AG08396 (cell line): ENCODE data around the gene TNFRSF6B.

ENCODE experiments used
- DNase-seq: peaks from one replicate; pipeline ENCODE4 v3.0.0; 2012; ENCODE audit warnings: low spot score, mixed read lengths

Gene TNFRSF6B

DNA sequence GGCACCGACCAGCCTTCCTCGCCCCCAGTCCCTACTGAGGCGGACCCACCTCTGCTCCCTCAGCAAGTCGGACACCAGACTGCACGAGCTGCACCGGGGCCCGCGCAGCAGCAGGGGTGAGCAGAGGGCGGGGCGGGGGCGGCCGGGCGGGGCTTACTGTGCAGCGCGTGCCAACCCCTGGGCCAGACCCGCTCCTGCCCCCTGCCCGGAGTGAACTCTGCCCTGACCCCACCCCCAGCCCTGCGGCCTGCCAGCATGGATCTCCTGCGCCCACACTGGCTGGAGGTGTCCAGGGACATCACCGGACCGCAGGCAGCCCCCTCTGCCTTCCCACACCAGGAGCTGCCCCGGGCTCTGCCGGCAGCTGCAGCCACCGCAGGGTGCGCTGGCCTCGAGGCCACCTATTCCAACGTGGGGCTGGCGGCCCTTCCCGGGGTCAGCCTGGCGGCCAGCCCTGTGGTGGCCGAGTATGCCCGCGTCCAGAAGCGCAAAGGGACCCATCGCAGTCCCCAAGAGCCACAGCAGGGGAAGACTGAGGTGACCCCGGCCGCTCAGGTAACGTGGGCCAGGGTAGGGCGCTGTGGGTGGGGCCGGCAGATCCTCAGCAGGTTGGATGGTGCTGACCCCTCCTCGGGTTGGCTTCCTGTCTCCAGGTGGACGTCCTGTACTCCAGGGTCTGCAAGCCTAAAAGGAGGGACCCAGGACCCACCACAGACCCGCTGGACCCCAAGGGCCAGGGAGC is 41.7 kb downstream of the TNFRSF6B start:
- no peak for DNase-seq

GRCh38 chr20:63738687-63739129 is 42.3 kb downstream of the TNFRSF6B start:
- DNase-seq, result no peak

GRCh38 chr20:63739130-63740069 is 42.9 kb downstream of the TNFRSF6B start, which contains the start of gene SLC2A4RG:
SLC2A4RG (plus strand) TSS chr20:63739776; CDS start chr20:63739913, 137 bp downstream.
- peak; percentile 99 for DNase-seq

DNA sequence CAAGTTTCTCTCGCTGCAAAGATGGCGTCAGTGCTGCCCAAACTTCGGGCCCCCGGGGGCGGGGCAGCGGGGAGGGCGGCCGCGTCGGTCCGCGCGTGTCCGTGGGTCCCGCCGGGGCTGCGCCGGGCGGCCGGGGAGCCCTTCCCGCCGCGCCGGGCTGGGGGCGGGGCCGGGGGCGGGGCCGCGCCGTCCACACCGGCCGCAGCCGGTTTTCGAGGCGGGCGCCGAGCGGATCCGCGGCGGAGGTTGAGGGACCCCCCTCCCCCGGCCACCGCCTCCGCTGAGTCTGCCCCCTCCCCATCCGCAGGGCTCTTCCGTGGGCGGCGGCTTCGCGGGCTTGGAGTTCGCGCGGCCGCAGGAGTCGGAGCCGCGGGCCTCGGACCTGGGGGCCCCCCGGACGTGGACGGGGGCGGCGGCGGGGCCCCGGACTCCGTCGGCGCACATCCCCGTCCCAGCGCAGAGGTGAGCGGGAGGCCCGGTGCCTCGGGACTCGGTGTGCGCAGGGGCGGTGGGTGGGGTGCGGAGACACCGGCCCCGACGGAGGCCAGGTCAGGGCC is 43.7 kb downstream of the TNFRSF6B start:
- DNase-seq, result peak; percentile 85

DNA sequence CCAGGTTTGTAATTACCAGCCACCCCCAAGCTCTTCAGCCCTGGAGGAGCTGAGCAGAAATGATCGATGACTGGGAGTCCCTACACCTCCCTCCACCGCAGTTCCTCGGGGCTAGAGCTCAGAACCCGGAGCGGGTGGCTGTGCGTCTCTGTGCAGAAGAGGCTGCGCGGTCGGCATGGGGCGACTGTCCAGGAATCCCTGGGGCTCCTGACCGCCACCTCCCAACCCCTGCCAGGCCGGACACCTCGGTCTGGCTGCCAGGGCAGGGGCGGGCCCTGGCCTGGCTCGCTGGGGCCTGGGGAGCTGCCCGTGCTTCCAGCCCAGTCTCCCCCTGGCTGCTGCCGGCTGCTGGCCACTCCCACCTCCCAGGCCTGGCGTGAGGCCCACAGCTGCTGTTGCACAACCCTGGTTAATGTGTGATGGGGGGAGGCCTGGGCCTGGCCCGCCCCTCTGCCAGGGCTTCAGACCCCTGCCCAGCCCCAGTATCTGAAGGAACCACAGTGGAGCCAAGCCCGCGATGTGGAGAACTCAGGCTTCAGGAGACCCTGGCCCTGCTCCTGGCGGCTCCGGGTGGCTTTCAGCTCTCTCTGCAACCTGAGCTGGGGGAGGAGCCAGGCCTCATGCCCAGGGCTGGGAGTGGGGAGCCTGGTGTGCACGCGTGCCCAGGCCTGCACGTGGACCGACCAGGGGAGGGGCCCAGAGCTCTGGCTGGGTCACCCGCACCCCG is 44.3 kb downstream of the TNFRSF6B start:
- peak; percentile 97 for DNase-seq

DNA sequence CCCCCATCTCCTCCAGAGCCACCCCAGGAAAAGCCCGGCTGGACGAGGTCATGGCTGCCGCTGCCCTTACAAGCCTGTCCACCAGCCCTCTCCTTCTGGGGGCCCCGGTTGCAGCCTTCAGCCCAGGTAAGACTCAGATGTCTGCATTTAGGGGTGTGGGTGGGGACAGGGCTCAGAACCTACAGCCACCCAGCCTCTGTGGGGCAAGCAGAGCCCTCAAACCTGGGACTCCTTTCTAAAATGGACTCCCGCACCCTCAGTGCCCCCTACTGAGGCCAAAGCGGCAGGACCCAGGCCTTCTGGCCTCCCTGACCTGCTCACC is 44.9 kb downstream of the TNFRSF6B start:
- DNase-seq, result no peak

DNA sequence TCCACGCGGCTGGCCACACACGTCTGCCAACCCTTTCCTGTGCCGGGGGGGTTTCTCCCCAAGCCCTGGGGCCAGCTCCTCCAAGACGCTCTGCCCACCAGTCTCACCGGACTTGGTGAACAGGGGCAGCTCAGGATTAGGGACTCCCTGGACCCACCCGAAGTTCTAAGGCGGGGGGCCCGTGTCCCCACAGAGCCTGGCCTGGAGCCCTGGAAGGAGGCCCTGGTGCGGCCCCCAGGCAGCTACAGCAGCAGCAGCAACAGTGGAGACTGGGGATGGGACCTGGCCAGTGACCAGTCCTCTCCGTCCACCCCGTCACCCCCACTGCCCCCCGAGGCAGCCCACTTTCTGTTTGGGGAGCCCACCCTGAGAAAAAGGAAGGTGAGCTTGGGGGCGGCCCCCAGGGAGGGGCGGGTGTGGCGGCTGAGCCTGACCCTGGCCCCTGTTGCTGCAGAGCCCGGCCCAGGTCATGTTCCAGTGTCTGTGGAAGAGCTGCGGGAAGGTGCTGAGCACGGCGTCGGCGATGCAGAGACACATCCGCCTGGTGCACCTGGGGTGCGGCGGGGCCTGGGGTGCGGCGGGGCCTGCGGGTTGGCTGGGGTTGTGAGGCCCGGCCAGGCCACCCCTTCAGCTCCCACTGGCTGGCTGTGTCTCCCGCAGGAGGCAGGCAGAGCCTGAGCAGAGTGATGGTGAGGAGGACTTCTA is 45.4 kb downstream of the TNFRSF6B start:
- DNase-seq, result peak; percentile 14

DNA sequence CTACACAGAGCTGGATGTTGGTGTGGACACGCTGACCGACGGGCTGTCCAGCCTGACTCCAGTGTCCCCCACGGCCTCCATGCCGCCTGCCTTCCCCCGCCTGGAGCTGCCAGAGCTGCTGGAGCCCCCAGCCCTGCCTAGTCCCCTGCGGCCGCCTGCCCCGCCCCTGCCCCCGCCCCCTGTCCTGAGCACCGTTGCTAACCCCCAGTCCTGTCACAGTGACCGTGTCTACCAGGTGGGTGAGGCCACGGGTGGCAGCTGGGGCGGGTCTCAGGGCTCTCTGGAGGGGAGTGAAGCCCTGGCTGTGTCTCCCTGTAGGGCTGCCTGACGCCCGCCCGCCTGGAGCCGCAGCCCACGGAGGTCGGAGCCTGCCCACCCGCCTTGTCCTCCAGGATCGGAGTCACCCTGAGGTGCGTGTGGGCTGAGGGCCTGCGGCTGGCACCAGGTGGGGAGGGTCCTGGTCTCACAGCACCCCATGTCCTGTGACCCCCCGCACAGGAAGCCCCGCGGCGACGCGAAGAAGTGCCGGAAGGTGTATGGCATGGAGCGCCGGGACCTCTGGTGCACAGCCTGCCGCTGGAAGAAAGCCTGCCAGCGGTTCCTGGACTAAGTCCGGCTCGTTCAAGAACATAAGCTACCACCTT is 46.1 kb downstream of the TNFRSF6B start:
- DNase-seq, result no peak

GRCh38 chr20:63743210-63743970 is 46.9 kb downstream of the TNFRSF6B start:
- no peak for DNase-seq

DNA sequence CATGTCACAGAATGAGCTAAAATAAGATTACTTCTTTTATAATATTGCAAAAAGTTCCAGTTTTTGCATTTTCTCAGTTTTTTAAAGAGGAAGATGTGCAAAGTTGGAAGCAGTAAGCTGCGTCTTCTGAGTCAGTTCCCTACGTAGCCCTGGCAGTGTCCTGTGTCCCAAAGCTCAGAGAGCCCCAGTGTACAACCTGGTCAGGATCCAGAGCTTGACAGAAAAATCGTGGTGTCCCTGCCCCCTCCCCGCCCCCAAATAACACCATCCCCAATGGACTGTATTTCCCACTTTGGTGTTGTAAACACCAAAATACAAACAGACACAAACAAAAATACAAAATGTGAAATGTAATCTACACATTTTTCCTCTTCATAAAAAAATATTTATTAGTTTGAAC is 47.7 kb downstream of the TNFRSF6B start:
- DNase-seq, result no peak

DNA sequence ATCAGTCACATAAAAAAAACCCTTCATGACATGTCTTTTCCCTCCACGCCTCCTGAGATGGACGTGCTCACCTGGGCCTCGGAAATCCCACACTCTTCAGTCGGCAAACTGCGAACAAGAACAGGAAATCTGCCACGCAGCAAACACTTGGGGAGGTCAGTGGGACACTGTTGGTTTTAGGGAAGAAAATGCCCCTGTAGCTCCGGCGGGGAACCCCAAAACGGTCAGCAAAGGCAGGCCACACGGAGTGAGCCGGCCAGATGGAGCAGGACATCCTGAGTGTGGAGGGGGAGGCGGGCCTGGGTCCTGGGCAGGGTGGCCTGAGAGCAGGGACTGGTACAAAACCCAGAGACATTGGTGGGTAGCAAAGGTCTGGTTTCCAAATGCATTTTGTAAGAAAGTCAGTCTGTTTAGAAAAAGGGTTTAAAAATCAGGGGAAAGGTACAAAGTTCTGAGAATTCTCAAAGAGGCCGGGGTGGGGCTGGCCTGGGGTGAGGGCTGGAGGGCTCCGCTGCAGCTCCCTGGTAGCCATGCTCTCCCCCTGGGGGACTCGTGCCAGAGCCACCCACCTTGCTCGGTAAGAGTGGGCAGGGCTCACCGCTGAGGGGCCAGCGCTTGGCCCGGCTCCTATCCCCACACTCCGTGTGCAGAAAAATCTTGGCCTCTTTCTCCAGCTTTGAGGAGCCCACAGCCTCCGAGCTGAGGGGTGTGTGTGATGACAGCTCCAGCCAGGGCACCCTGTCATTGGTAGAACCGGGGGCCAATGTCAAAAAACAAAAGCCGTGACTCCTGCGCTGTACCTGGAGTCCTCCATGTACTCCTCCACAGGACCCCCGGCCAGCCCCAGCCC is 48.3 kb downstream of the TNFRSF6B start:
- no peak for DNase-seq

DNA sequence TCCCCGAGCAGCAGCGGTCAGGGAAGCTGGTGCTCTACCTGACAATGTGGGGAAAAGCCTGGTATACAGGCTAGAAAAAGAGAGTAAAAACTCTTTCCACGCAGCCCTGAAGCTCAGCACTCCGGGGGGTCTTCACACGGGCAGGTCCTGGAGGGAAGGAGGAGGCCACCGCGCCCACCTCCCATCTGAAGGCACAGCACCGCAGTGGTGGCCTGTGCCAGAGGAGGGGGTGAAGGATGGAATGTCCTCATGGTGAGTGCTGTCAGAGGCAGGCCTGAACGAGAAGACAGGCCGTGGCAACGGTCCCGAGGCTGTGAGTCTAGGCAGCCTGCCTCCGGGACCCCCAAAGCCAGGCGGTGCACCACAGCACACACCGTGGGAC is 49.0 kb downstream of the TNFRSF6B start:
- peak; percentile 12 for DNase-seq

DNA sequence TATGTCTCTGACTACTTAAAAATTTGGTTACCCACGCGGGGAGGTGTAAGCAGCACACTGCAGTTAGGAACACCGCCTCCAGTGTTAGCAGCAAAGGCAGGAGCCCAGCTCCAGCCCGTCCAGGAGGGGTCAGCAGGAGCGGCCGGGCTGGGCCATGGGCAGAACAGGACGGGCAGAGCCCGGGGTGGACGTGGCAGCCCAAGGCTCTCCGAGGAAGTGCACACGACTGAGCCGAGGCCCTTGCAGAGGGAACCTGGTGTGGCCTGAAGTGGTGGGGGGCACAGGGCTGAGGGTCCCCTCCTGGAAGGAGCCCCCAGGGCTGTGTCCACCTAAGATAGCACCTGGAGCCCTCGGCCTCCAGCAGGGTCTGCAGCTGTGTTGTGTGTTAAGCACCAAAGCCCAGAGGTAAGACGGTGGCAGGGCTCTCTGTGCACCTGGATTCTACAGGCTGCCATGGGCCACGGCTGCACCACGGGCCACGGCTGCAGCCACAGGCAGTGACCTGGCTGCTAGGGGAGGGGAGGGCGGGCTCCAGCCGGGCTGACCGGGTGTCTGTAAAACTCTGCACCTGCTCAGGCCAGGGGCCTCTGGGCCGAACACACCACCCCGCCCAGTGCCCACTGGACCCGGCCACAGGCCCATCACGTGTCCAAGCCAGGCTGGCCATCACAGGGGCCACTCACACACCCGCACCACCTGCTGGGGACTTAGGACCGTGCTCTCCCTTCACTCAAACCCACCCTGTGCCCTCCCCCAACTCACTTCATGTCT is 49.7 kb downstream of the TNFRSF6B start:
- peak; percentile 11 for DNase-seq

- no peak for DNase-seq
Measured at GRCh38 chr20:63746751-63747315, 50.4 kb downstream of the TNFRSF6B start.

GRCh38 chr20:63747622-63748069 is 51.2 kb downstream of the TNFRSF6B start:
- peak; percentile 25 for DNase-seq
